H7 (cell line): ENCODE results near the gene BRMS1L. TPM values are rescaled to one million over a fixed set of nuclear protein-coding genes. Genes with fewer than 3 reads are reported as not detected.
"Not testable (repeated sequence)": the region's sequence is repeated elsewhere in the genome, so short reads cannot be mapped to it uniquely, and the experiment has no call there.

ENCODE experiments used
- DNase-seq: peaks from one replicate; pipeline ENCODE4 v3.0.0; 2012
- H3K27me3 ChIP-seq: 2 replicates; pipeline ENCODE4 v1.6.0; 2011; ENCODE audit warnings: mild to moderate bottlenecking, low read length; ENCODE audit not compliant: control insufficient read depth, insufficient read depth
- H3K36me3 ChIP-seq: replicated peaks from 2 replicates; pipeline ENCODE4 v1.5.1; 2011; ENCODE audit warnings: low read length; ENCODE audit not compliant: control insufficient read depth, insufficient read depth
- H3K4me3 ChIP-seq: 2 replicates; pipeline ENCODE4 v1.5.1; 2011; ENCODE audit warnings: low read depth, mild to moderate bottlenecking, control low read depth, low read length, moderate library complexity; ENCODE audit not compliant: insufficient read depth
- total RNA-seq: library from RNA; depleted of rRNA; stranded (reverse); fragments of >200 nt; shearing (Covaris generic); gene quantifications from 2 replicates; pipeline ENCODE4 v1.2.3, GENCODE V29; 2014

The BRMS1L gene
- total RNA-seq, 1 experiment from 2014 or later = 4.6 TPM

- DNase-seq = no peak
- Histone ChIP-seq H3K36me3 (no peaks in the 10 kb centered on the region), H3K4me3 (no peak overlapping the region), H3K27me3 (no peaks in the 10 kb centered on the region)
Observed at GRCh38 chr14:35810963-35811362, 15.2 kb upstream of the BRMS1L start.

DNA sequence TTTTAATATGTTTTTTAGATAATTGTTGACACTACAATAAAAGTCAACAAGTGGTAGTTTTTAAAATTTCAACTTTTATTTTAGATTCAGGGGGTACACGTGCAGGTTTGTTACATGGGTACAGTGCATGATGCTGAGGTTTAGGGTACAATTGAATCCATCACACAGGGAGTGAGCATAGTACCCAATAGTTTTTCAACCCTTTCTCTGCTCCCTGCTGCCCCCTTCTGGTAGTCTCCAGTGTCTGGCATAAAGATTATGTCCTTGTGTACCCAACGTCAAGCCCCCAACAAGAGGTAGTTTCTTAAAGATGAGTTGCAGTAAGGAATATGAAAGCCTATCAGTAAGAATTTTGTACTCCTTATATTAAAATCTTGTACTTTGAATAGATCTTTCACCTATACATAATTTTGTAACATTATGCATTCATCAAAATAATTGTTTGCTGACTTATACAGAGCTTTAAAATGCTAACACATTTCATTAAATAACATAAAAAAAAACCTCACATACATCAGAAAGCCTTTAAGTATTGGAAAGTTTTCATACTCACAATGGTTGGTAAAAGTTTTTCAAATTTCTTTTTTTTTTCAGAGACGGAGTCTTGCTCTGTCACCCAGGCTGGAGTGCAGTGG, 11.7 kb upstream of the BRMS1L start:
- Histone ChIP-seq H3K27me3 (no peaks in the 10 kb centered on the region), H3K36me3 (no peaks in the 10 kb centered on the region), H3K4me3 (no peak overlapping the region)
- peak; percentile 56 for DNase-seq

GRCh38 chr14:35818346-35819115, 7.6 kb upstream of the BRMS1L start:
- no peaks in the 10 kb centered on the region for H3K36me3 ChIP-seq
- no peak overlapping the region for H3K4me3 ChIP-seq
- DNase-seq = peak; percentile 68
- no peaks in the 10 kb centered on the region for H3K27me3 ChIP-seq

GRCh38 chr14:35819591-35820540, 6.3 kb upstream of the BRMS1L start:
- no peak overlapping the region for H3K4me3 ChIP-seq
- no peaks in the 10 kb centered on the region for H3K27me3 ChIP-seq
- H3K36me3 ChIP-seq = no peaks in the 10 kb centered on the region
- no peak for DNase-seq

DNA sequence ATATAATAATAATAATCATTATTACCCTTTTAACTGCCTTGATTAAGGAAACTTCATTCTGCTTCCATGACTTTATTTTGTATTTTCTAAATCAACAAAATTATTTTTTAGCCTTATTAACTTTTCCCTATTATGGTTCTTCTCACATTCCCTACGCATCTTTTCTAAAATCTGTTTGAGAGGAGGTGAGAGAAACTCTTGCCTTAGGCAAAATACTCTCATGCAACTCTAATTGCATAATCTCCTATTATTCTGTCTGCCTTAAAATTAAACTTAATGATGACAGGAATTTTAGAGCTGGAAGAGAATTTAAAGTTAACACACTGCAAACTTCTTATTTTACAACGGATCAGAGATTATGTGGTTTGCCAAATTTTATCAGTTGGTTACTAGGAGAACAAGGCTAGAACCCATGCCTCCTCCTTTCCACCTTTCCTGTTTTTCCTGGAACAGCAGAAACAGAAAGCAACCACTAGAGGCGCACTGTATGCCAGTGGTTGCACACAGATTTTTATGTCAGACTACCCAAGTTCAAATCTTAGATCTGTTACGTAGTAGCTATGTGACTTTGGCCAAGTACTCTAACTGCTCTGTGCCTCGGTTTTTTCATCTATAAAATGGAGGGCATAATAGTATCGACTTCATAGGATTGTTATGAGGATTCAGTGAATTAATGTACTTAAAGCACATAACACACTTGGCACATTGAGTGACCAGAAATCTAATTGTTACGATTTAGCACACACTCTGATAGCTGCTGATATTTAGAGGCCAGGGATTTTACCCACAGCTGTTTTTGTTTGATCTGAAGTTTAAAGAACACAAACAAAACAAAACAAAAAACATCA, 4.3 kb upstream of the BRMS1L start:
- Histone ChIP-seq H3K4me3 (no peak overlapping the region), H3K36me3 (no peaks in the 10 kb centered on the region), H3K27me3 (no peaks in the 10 kb centered on the region)
- DNase-seq = peak; percentile 66

DNA sequence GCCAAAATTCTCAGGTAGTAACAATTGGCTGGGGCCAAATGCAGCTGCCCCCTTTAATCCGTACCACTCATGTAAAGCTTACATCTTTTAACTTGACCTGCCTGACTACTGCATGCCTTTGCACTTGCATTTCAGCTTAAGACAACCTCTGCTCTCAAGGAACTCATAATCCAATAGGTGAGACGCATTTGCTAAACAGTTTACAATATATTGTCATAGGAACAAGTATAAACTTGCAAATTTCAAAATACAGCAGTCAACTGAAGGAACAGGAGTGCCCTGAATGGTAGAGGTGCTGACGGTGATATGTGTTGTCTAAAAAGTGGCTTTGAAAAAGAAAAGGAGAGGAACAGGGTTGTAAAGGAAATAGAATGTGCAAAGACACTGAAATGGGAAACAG, 3.6 kb upstream of the BRMS1L start:
- no peaks in the 10 kb centered on the region for H3K27me3 ChIP-seq
- H3K36me3 ChIP-seq = no peaks in the 10 kb centered on the region
- DNase-seq = no peak
- no peak overlapping the region for H3K4me3 ChIP-seq

DNA sequence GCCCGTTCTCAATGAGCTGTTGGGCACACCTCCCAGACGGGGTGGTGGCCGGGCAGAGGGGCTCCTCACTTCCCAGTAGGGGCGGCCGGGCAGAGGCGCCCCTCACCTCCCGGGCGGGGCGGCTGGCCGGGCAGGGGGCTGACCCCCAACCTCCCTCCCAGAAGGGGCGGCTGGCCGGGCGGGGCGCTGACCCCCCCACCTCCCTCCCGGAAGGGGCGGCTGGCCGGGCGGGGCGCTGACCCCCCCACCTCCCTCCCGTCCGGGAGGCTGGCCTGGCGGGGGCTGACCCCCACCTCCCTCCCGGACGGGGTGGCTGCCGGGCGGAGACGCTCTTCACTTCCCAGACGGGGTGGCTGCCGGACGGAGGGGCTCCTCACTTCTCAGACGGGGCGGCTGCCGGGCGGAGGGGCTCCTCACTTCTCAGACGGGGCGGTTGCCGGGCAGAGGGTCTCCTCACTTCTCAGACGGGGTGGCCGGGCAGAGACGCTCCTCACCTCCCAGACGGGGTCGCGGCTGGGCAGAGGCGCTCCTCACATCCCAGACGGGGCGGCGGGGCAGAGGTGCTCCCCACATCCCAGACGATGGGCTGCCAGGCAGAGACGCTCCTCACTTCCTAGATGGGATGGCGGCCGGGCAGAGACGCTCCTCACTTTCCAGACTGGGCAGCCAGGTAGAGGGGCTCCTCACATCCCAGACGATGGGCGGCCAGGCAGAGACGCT, 1.5 kb upstream of the BRMS1L start:
- H3K27me3 ChIP-seq, DNase-seq, H3K36me3 ChIP-seq, H3K4me3 ChIP-seq: not testable (repeated sequence)

DNA sequence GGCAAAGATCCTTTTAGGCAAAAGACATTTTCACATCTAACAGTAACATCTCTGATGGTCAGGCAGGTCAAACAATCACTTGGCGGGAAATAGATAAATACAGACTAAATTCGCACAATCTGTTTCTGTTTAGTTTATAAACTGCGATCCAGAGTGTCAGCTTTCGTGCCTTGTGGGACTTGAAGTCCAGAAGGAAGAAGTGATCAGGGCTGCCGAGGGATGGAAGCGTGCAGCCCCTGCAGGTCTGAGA, 245 bp upstream of the BRMS1L start:
- Histone ChIP-seq H3K27me3 (no peaks in the 10 kb centered on the region), H3K36me3 (no peaks in the 10 kb centered on the region), H3K4me3 (peak overlapping the region; percentile 46)
- no peak for DNase-seq

DNA sequence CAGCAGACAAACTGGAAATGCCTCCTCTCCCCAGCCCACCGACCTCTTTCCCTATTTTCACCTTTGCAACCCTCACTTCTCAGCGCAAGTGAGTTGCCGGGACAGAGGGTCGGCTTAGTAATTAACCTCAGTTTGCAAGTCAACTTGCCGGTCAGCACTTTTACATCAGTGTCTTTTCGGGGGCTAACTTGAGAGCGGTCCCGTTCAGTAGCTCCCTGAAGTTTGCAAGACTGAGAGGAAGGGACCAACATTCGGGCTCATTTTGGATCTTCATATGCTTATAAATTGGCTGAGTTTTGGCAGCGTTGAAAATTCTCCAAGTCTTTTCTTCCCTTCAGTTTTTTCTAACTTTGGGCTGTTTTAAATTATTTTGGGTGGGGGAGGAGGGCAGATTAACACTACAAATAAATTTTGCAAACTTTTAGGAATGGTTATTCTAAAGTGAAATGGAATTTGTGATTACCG, 846 bp downstream of the BRMS1L start:
- no peaks in the 10 kb centered on the region for H3K36me3 ChIP-seq
- H3K27me3 ChIP-seq = no peaks in the 10 kb centered on the region
- no peak for DNase-seq
- H3K4me3 ChIP-seq = peak overlapping the region; percentile 96

DNA sequence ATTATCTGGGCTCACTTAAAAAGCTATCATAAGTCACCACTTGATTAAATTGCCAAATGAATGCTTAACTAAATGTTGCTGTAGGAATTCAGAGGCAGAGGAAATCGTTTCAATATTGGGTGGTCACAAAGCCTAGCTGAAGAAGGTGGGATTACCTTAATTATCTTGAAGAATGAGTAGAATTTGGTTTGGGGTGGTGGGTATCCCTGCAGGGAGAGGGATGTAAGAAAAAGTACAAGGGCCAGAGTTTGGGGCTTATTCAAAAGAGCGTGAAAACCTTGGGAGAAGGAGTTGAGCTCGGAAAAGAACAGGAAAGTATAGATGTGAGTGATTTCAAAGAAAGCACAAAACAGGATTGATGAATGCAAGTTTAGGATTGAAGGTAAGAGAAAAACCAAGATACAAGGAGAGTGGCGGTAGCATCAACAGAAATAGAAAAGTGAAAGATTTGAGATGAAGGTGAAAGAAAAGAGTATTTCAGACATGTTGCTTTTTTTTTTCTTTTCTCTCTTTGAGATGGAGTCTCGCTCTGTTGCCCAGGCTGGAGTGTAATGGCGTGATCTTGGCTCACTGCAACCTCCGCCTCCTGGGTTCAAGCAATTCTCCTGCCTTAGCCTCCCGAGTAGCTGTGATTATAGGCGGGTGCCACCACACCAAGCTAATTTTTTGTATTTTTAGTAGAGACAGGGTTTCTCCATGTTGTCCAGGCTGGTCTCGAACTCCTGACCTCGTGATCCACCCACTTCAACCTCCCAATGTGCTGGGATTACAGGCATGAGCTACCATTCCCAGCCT, 1.7 kb downstream of the BRMS1L start:
- no peak for DNase-seq
- H3K36me3 ChIP-seq = no peaks in the 10 kb centered on the region

DNA sequence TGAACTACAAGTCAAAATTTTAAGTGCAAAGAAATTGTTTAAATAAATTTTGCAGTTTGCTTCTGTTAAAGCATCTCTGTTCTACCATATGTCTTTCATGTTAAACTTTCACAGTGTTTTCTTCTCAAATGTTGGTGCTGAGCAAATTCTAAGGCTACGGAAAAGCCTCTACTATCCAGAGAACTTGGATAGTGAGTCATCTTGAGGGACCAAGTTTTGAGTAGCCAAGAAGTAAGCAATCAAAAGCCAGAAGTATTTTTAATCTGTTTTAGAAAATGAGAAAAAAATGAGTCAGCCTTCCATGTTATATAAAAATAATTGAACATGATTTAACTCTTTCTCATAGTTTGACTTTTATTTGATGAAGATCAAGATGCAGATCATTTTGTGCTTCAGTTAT, 3.3 kb downstream of the BRMS1L start:
- H3K27me3 ChIP-seq = no peaks in the 10 kb centered on the region
- DNase-seq = no peak
- H3K36me3 ChIP-seq = no peaks in the 10 kb centered on the region; the same call in none of the 2 replicates
- no peak overlapping the region for H3K4me3 ChIP-seq

More for the DNA sequence above, 1.7 kb downstream of the BRMS1L start:
- H3K27me3 ChIP-seq = no peaks in the 10 kb centered on the region
- no peak overlapping the region for H3K4me3 ChIP-seq

- DNase-seq = no peak
- H3K4me3 ChIP-seq = no peak overlapping the region
- H3K27me3 ChIP-seq = no peaks in the 10 kb centered on the region
- H3K36me3 ChIP-seq = no peaks in the 10 kb centered on the region; the same call in none of the 2 replicates
Observed at GRCh38 chr14:35835208-35835982, 9.3 kb downstream of the BRMS1L start.
